Smooth muscle cell (in vitro differentiated cells): ENCODE data around the gene DNAH1. TPM values are rescaled to one million over a fixed set of nuclear protein-coding genes. Genes with fewer than 3 reads are reported as not detected.

ENCODE experiments used
- DNase-seq: peaks from one replicate; lab custom pipeline; 2025; ENCODE audit not compliant: unreplicated experiment; lab: John Stamatoyannopoulos, UW
- H2AFZ ChIP-seq: fragments of 200-600 bp; sonication (generic); 2 replicates; pipeline ENCODE4 v1.6.0; 2016; ENCODE audit warnings: antibody characterized with exemption, low read depth, mild to moderate bottlenecking
- H3F3A ChIP-seq: fragments of 200-600 bp; sonication (generic); 2 replicates; pipeline ENCODE4 v1.6.0; 2017; ENCODE audit warnings: antibody characterized with exemption, low read depth
- H3K27ac ChIP-seq: fragments of 200-600 bp; sonication (generic); 2 replicates; pipeline ENCODE4 v1.5.1; 2016; ENCODE audit warnings: low read depth, mild to moderate bottlenecking
- H3K27me3 ChIP-seq: fragments of 200-600 bp; sonication (generic); 2 replicates; pipeline ENCODE4 v1.6.1; 2016; ENCODE audit warnings: low read depth, mild to moderate bottlenecking
- H3K36me3 ChIP-seq: fragments of 200-600 bp; sonication (generic); 2 replicates; pipeline ENCODE4 v1.5.1; 2016; ENCODE audit warnings: low read depth
- H3K4me1 ChIP-seq: fragments of 200-600 bp; sonication (generic); 2 replicates; pipeline ENCODE4 v1.5.1; 2016; ENCODE audit warnings: low read depth
- H3K4me2 ChIP-seq: fragments of 200-600 bp; sonication (generic); 2 replicates; pipeline ENCODE4 v1.6.0; 2016; ENCODE audit warnings: mild to moderate bottlenecking
- H3K4me3 ChIP-seq: fragments of 200-600 bp; sonication (generic); 2 replicates; pipeline ENCODE4 v1.5.1; 2016; ENCODE audit warnings: mild to moderate bottlenecking
- H3K79me2 ChIP-seq: fragments of 200-600 bp; sonication (generic); 2 replicates; pipeline ENCODE4 v1.6.0; 2016; ENCODE audit warnings: low read depth, mild to moderate bottlenecking
- H3K9ac ChIP-seq: fragments of 200-600 bp; sonication (generic); 2 replicates; pipeline ENCODE4 v1.6.0; 2016; ENCODE audit warnings: low read depth
- H3K9me3 ChIP-seq: fragments of 200-600 bp; sonication (generic); replicated peaks from 2 replicates; pipeline ENCODE4 v1.5.1; 2016; ENCODE audit warnings: low read depth
- H4K20me1 ChIP-seq: fragments of 200-600 bp; sonication (generic); 2 replicates; pipeline ENCODE4 v1.6.0; 2016; ENCODE audit warnings: low read depth
- CTCF ChIP-seq: fragments of 200-600 bp; sonication (generic); IDR thresholded peaks from 2 replicates; pipeline ENCODE4 v1.5.1; 2017; ENCODE audit warnings: borderline replicate concordance, mild to moderate bottlenecking, antibody characterized with exemption; ENCODE audit not compliant: insufficient read depth, poor library complexity, severe bottlenecking
- WGBS: methylation state at CpG from one replicate; pipeline ENCODE4 v1.1.7; 2016; ENCODE audit warnings: low lambda C conversion rate; 5-methylcytosine and 5-hydroxymethylcytosine counted together
- polyA plus RNA-seq: library from polyadenylated mRNA; unstranded; fragments of >200 nt; fragmentation: Nextera tagmentation; extraction: Ambion mirVana; gene quantifications from 2 replicates; pipeline ENCODE4 v1.2.1, GENCODE V29; 2016
- total RNA-seq: library from RNA; depleted of rRNA; stranded (reverse); fragments of >200 nt; gene quantifications from 2 replicates; pipeline ENCODE4 v1.2.3, GENCODE V29; 2014

Gene DNAH1
- total and polyA plus RNA-seq, 2 experiments from 2014 or later, result 0.54 to 3.7 TPM

GRCh38 chr3:52308308-52308707 is 7.8 kb upstream of the DNAH1 start:
- no peaks in the 10 kb centered on the region for H4K20me1 ChIP-seq
- no peak overlapping the region for H2AFZ ChIP-seq
- H3K79me2 ChIP-seq, result no peaks in the 10 kb centered on the region
- H3K36me3 ChIP-seq, result no peaks in the 10 kb centered on the region
- no peak overlapping the region for H3K4me2 ChIP-seq
- H3K27ac ChIP-seq, result no peak overlapping the region
- peaks cover 12% of the 10 kb centered on the region for H3K4me1 ChIP-seq
- 80% methylated on average over 1 of the region's 1 CpG for WGBS
- no peaks in the 10 kb centered on the region for H3K9me3 ChIP-seq
- TF ChIP-seq CTCF, result no peak
- DNase-seq, result no peak
- H3K9ac ChIP-seq, result no peak overlapping the region
- H3F3A ChIP-seq, result no peaks in the 10 kb centered on the region
- no peak overlapping the region for H3K4me3 ChIP-seq
- no peaks in the 10 kb centered on the region for H3K27me3 ChIP-seq

- no peak overlapping the region for H3K9ac ChIP-seq
- H3K36me3 ChIP-seq, result no peaks in the 10 kb centered on the region
- H3K27ac ChIP-seq, result no peak overlapping the region
- no peaks in the 10 kb centered on the region for H3K79me2 ChIP-seq
- no peak overlapping the region for H2AFZ ChIP-seq
- H4K20me1 ChIP-seq, result no peaks in the 10 kb centered on the region
- H3K4me2 ChIP-seq, result no peak overlapping the region
- H3K27me3 ChIP-seq, result no peaks in the 10 kb centered on the region
- 94% methylated on average over 9 of the region's 9 CpGs for WGBS
- H3K4me1 ChIP-seq, result peaks cover 12% of the 10 kb centered on the region
- no peak for TF ChIP-seq CTCF
- H3K4me3 ChIP-seq, result no peak overlapping the region
- H3F3A ChIP-seq, result no peaks in the 10 kb centered on the region
- H3K9me3 ChIP-seq, result no peaks in the 10 kb centered on the region
- no peak for DNase-seq
Measured at GRCh38 chr3:52310861-52311575, 5.1 kb upstream of the DNAH1 start.

- no peak for DNase-seq
- Histone ChIP-seq H3K36me3 (no peaks in the 10 kb centered on the region), H2AFZ (no peak overlapping the region), H3K4me1 (peaks cover 12% of the 10 kb centered on the region), H3K27ac (no peak overlapping the region), H4K20me1 (no peaks in the 10 kb centered on the region), H3K27me3 (no peaks in the 10 kb centered on the region), H3K79me2 (no peaks in the 10 kb centered on the region), H3K4me2 (no peak overlapping the region), H3K4me3 (no peak overlapping the region), H3K9ac (no peak overlapping the region), H3F3A (no peaks in the 10 kb centered on the region), H3K9me3 (no peaks in the 10 kb centered on the region)
- 92% methylated on average over 9 of the region's 9 CpGs for WGBS
- no peak for TF ChIP-seq CTCF
Measured at GRCh38 chr3:52311576-52312119, 4.5 kb upstream of the DNAH1 start.

- Histone ChIP-seq H3K79me2 (no peaks in the 10 kb centered on the region), H3K9me3 (no peaks in the 10 kb centered on the region), H3K27me3 (no peaks in the 10 kb centered on the region), H2AFZ (no peak overlapping the region), H3K36me3 (no peaks in the 10 kb centered on the region), H3F3A (no peaks in the 10 kb centered on the region), H3K4me3 (no peak overlapping the region), H3K4me1 (peaks cover 17% of the 10 kb centered on the region), H3K4me2 (no peak overlapping the region), H4K20me1 (no peaks in the 10 kb centered on the region), H3K27ac (no peak overlapping the region), H3K9ac (no peak overlapping the region)
- no peak for TF ChIP-seq CTCF
- DNase-seq, result no peak
- WGBS, result 79% methylated on average over 2 of the region's 2 CpGs
Measured at GRCh38 chr3:52313188-52313773, 2.8 kb upstream of the DNAH1 start.
